HepG2 (cell line): ENCODE measurements around the gene STUB1. TPM values are rescaled to one million over a fixed set of nuclear protein-coding genes. Genes with fewer than 3 reads are reported as not detected.
A peak's percentile ranks its signal among the peaks of the same experiment; 100 is the strongest.

Source experiments
- ARNTL ChIP-seq: sonication (generic); formaldehyde crosslinking; IDR thresholded peaks from 2 replicates; pipeline ENCODE4 v1.4.0; 2020; ENCODE audit warnings: mild to moderate bottlenecking, missing genetic modification reagents
- GATAD1 ChIP-seq: IDR thresholded peaks from 2 replicates; pipeline ENCODE4 v1.6.1; 2016; ENCODE audit warnings: missing genetic modification reagents, missing compliant biosample characterization
- HMGA1 ChIP-seq: sonication (generic); formaldehyde crosslinking; conservative IDR thresholded peaks from 2 replicates; pipeline ENCODE4 v1.4.0; 2020; ENCODE audit warnings: missing genetic modification reagents
- IKZF4 ChIP-seq: sonication (generic); formaldehyde crosslinking; IDR thresholded peaks from 2 replicates; pipeline ENCODE4 v1.5.1; 2020; ENCODE audit warnings: borderline replicate concordance, mild to moderate bottlenecking, low read depth, missing genetic modification reagents; ENCODE audit errors: not compliant biosample characterization
- NFYC ChIP-seq: IDR thresholded peaks from 2 replicates; pipeline ENCODE4 v1.6.1; 2016; ENCODE audit warnings: missing genetic modification reagents, missing compliant biosample characterization
- POLR2G ChIP-seq: fragments of 200-400 bp; formaldehyde crosslinking; IDR thresholded peaks from 2 replicates; pipeline ENCODE4 v1.6.1; 2018; ENCODE audit warnings: mild to moderate bottlenecking, low read depth, low read length, moderate library complexity
- RARA ChIP-seq: IDR thresholded peaks from 2 replicates; pipeline ENCODE4 v1.6.1; 2016; ENCODE audit warnings: missing genetic modification reagents, missing compliant biosample characterization
- SALL1 ChIP-seq: sonication (generic); formaldehyde crosslinking; IDR thresholded peaks from 2 replicates; pipeline ENCODE4 v1.8.0; 2022; ENCODE audit warnings: mild to moderate bottlenecking, missing genetic modification reagents
- SATB2 ChIP-seq: sonication (generic); formaldehyde crosslinking; IDR thresholded peaks from 2 replicates; pipeline ENCODE4 v1.5.0; 2020; ENCODE audit warnings: missing genetic modification reagents
- SKI ChIP-seq: fragments of 450-650 bp; IDR thresholded peaks from one replicate; pipeline ENCODE4 v1.6.1; 2018; ENCODE audit warnings: mild to moderate bottlenecking; ENCODE audit not compliant: partially characterized antibody
- SNAPC2 ChIP-seq: sonication (generic); formaldehyde crosslinking; IDR thresholded peaks from 2 replicates; pipeline ENCODE4 v1.8.1; 2022; ENCODE audit warnings: mild to moderate bottlenecking, missing genetic modification reagents
- TFDP1 ChIP-seq: IDR thresholded peaks from 2 replicates; pipeline ENCODE4 v1.6.1; 2016; ENCODE audit warnings: missing compliant biosample characterization, missing genetic modification reagents, borderline replicate concordance
- TRIM24 ChIP-seq: sonication (generic); formaldehyde crosslinking; IDR thresholded peaks from 2 replicates; pipeline ENCODE4 v1.8.0; 2022; ENCODE audit warnings: mild to moderate bottlenecking, missing genetic modification reagents
- ZKSCAN8 ChIP-seq: IDR thresholded peaks from 2 replicates; pipeline ENCODE4 v1.6.1; 2016; ENCODE audit warnings: borderline replicate concordance, missing genetic modification reagents, missing compliant biosample characterization
- ZNF12 ChIP-seq: sonication (generic); formaldehyde crosslinking; IDR thresholded peaks from 2 replicates; pipeline ENCODE4 v1.5.0; 2020; ENCODE audit warnings: missing genetic modification reagents
- ZNF318 ChIP-seq: sonication (generic); formaldehyde crosslinking; IDR thresholded peaks from 2 replicates; pipeline ENCODE4 v1.4.0; 2020; ENCODE audit warnings: mild to moderate bottlenecking, missing genetic modification reagents
- ZNF441 ChIP-seq: sonication (generic); formaldehyde crosslinking; IDR thresholded peaks from 2 replicates; pipeline ENCODE4 v1.7.0; 2021; ENCODE audit warnings: missing genetic modification reagents, borderline replicate concordance
- polyA plus RNA-seq, 8 experiments: library from polyadenylated mRNA; depleted of rRNA in 3 of 8; stranded (reverse) in 7 of 8; unstranded in 1 of 8; fragments of >200 nt; fragmentation: Illumina TruSeq in 4 of 8; extraction: Trizol in 4 of 8; gene quantifications; 2 replicates each; pipeline versions ENCODE4 v1.2.1 to v1.2.3, GENCODE V29; 2011 to 2016; ENCODE audit warnings: low read depth in 4 of 8, missing spikeins in 1 of 8, mixed read lengths in 1 of 8; ENCODE audit not compliant: insufficient read depth in 1 of 8
- total RNA-seq, 5 experiments: library from RNA; depleted of rRNA; stranded (reverse); fragments of >200 nt; fragmentation: Illumina TruSeq; extraction: Trizol; gene quantifications; 2 replicates each; pipeline ENCODE4 v1.2.3, GENCODE V29; 2016; ENCODE audit warnings: low read depth in 1 of 5

The STUB1 gene
- total and polyA plus RNA-seq, 2 of the 13 experiments (the other 11 are each of a cell fraction or from before 2014, with no cell fraction given): 52.9 to 78.2 TPM

GRCh38 chr16:667780-668518, 12.3 kb upstream of the STUB1 start, which contains the start of gene RHOT2 (continued):
- no peak for TF ChIP-seq SNAPC2 (CRISPR knock-in tag)
- peak; percentile 40; the same call in 1 of the 2 replicates for TF ChIP-seq RARA (CRISPR knock-in tag)
- peak; percentile 57 for TF ChIP-seq ARNTL (CRISPR knock-in tag)
- peak; percentile 65; the same call in 1 of the 2 replicates for TF ChIP-seq ZNF441 (CRISPR knock-in tag)
- TF ChIP-seq GATAD1 (CRISPR knock-in tag): peak; percentile 90
- TF ChIP-seq IKZF4: no peak
- TF ChIP-seq SALL1 (CRISPR knock-in tag): peak; percentile 92
- TF ChIP-seq NFYC (CRISPR knock-in tag): 0 out of 2 replicates have a peak, but pooled peaks have one; percentile 12
- peak; percentile 84 for TF ChIP-seq POLR2G
- 0 out of 2 replicates have a peak, but pooled peaks have one; percentile 21 for TF ChIP-seq TRIM24
- TF ChIP-seq ZKSCAN8 (CRISPR knock-in tag): 0 out of 2 replicates have a peak, but pooled peaks have one; percentile 54
- TF ChIP-seq ZNF12 (CRISPR knock-in tag): no peak
- TF ChIP-seq SKI: peak; percentile 79
- 0 out of 2 replicates have a peak, but pooled peaks have one; percentile 17 for TF ChIP-seq SATB2 (CRISPR knock-in tag)
- no peak for TF ChIP-seq HMGA1
- peak; percentile 93 for TF ChIP-seq TFDP1
- TF ChIP-seq ZNF318 (CRISPR knock-in tag): no peak; the same call in 1 of the 2 replicates
